Activated CD4-positive, alpha-beta memory T cell treated with anti-CD3 and anti-CD28 coated beads, Interleukin-2, amount 10 ng/mL, durations not matched to agents 7 days and 5 days (primary cell): ENCODE results near the gene DCUN1D3. TPM values are rescaled to one million over a fixed set of nuclear protein-coding genes. Genes with fewer than 3 reads are reported as not detected.

Experiments
- CTCF ChIA-PET: fragments of 350-600 bp; sonication (Branson Sonifier 250); formaldehyde crosslinking; loops from one replicate; lab custom pipeline; 2021; ENCODE audit warnings: antibody characterized with exemption, inconsistent platforms; lab: Charles Lee
- POLR2A ChIA-PET: fragments of 350-600 bp; sonication (Branson Sonifier 250); formaldehyde crosslinking; loops from one replicate; lab custom pipeline; 2021; ENCODE audit warnings: antibody characterized with exemption; lab: Charles Lee
- DNase-seq: peaks from one replicate; pipeline ENCODE4 v3.0.0-alpha.2; 2020
- H3K27ac Mint-ChIP-seq: one replicate; pipeline ENCODE4 v1.8.0; 2021; ENCODE audit warnings: mild to moderate bottlenecking, mixed read lengths
- H3K27me3 Mint-ChIP-seq: one replicate; pipeline ENCODE4 v1.8.0; 2021; ENCODE audit warnings: mixed read lengths
- H3K36me3 Mint-ChIP-seq: one replicate; pipeline ENCODE4 v1.8.0; 2021; ENCODE audit warnings: low read depth, mixed read lengths
- H3K4me1 Mint-ChIP-seq: one replicate; pipeline ENCODE4 v1.8.0; 2021; ENCODE audit warnings: mixed read lengths
- H3K4me3 Mint-ChIP-seq: one replicate; pipeline ENCODE4 v1.8.0; 2021; ENCODE audit warnings: mild to moderate bottlenecking, mixed read lengths
- H3K9me3 Mint-ChIP-seq: one replicate; pipeline ENCODE4 v1.8.0; 2021; ENCODE audit warnings: mixed read lengths
- total RNA-seq, 2 experiments: library from RNA; stranded (reverse); gene quantifications; one replicate each; pipeline ENCODE4 v1.2.3, GENCODE V29; 2021

Gene DCUN1D3
- total RNA-seq, 2 experiments from 2014 or later = 20.7 to 21.6 TPM

GRCh38 chr16:20916289-20916688 lies 16.1 kb upstream of the DCUN1D3 start:
- H3K27ac Mint-ChIP-seq = no peak overlapping the region
- CTCF ChIA-PET = interaction anchor here (0.9 kb wide), 1 partner anchor 66 kb away, joined by 3 read pairs; no protein-coding TSS in a partner anchor
- peaks cover 49% of the 10 kb centered on the region for H3K36me3 Mint-ChIP-seq
- peaks cover 2% of the 10 kb centered on the region for H3K9me3 Mint-ChIP-seq
- H3K27me3 Mint-ChIP-seq = no peaks in the 10 kb centered on the region
- H3K4me3 Mint-ChIP-seq = no peak overlapping the region
- H3K4me1 Mint-ChIP-seq = peaks cover 49% of the 10 kb centered on the region
- no peak for DNase-seq
- POLR2A ChIA-PET = interaction anchor here (1.1 kb wide), 1 partner anchor 11 kb away, joined by 3 read pairs; no protein-coding TSS in a partner anchor

GRCh38 chr16:20911361-20911760 lies 11.2 kb upstream of the DCUN1D3 start:
- Mint-ChIP-seq H3K27me3 (no peaks in the 10 kb centered on the region), H3K27ac (peak overlapping the region; percentile 84), H3K9me3 (no peaks in the 10 kb centered on the region), H3K4me3 (peak overlapping the region; percentile 0), H3K36me3 (peaks cover 46% of the 10 kb centered on the region), H3K4me1 (peaks cover 67% of the 10 kb centered on the region)
- ChIA-PET CTCF (interaction anchor here (1.1 to 2.6 kb wide), 7 partner anchors 8 to 37 kb away, joined by 3 to 8 read pairs (median 3); partner anchors contain the start of genes DCUN1D3 and LYRM1), POLR2A (interaction anchor here (0.8 to 7.8 kb wide), 9 partner anchors 11 to 105 kb away, joined by 3 to 76 read pairs (median 6); partner anchors contain the start of genes DCUN1D3, ERI2, LYRM1 and REXO5)
- no peak for DNase-seq

- peaks cover 46% of the 10 kb centered on the region for H3K36me3 Mint-ChIP-seq
- no peak for DNase-seq
- no peaks in the 10 kb centered on the region for H3K9me3 Mint-ChIP-seq
- H3K27ac Mint-ChIP-seq = peak overlapping the region; percentile 84
- H3K4me1 Mint-ChIP-seq = peaks cover 71% of the 10 kb centered on the region
- POLR2A ChIA-PET = interaction anchor here (0.8 to 7.8 kb wide), 9 partner anchors 10 to 104 kb away, joined by 3 to 76 read pairs (median 6); partner anchors contain the start of genes DCUN1D3, ERI2, LYRM1 and REXO5
- peak overlapping the region; percentile 0 for H3K4me3 Mint-ChIP-seq
- CTCF ChIA-PET = interaction anchor here (0.7 to 2.6 kb wide), 8 partner anchors 9 to 205 kb away, joined by 3 to 8 read pairs (median 3); partner anchors contain the start of genes DCUN1D3 and LYRM1
- H3K27me3 Mint-ChIP-seq = no peaks in the 10 kb centered on the region
Observed at GRCh38 chr16:20910781-20911321, 10.7 kb upstream of the DCUN1D3 start.

- H3K36me3 Mint-ChIP-seq = peaks cover 73% of the 10 kb centered on the region
- H3K4me3 Mint-ChIP-seq = no peak overlapping the region
- peaks cover 92% of the 10 kb centered on the region for H3K4me1 Mint-ChIP-seq
- peaks cover 3% of the 10 kb centered on the region for H3K9me3 Mint-ChIP-seq
- CTCF ChIA-PET = interaction anchor here (1.3 kb wide), 2 partner anchors 31 to 32 kb away, joined by 3 read pairs; no protein-coding TSS in a partner anchor
- POLR2A ChIA-PET = interaction anchor here (1.4 to 3.7 kb wide), 2 partner anchors 32 to 37 kb away, joined by 3 to 10 read pairs; no protein-coding TSS in a partner anchor
- DNase-seq = no peak
- no peaks in the 10 kb centered on the region for H3K27me3 Mint-ChIP-seq
- H3K27ac Mint-ChIP-seq = no peak overlapping the region
Observed at GRCh38 chr16:20906341-20907255, 6.4 kb upstream of the DCUN1D3 start.

GRCh38 chr16:20905576-20905975 lies 5.4 kb upstream of the DCUN1D3 start:
- ChIA-PET POLR2A (interaction anchor here (0.9 to 1.4 kb wide), 3 partner anchors 10 to 38 kb away, joined by 3 read pairs; no protein-coding TSS in a partner anchor), CTCF (no interaction called here)
- no peak overlapping the region for H3K4me3 Mint-ChIP-seq
- peaks cover 3% of the 10 kb centered on the region for H3K9me3 Mint-ChIP-seq
- H3K27me3 Mint-ChIP-seq = no peaks in the 10 kb centered on the region
- peaks cover 88% of the 10 kb centered on the region for H3K4me1 Mint-ChIP-seq
- H3K36me3 Mint-ChIP-seq = peaks cover 83% of the 10 kb centered on the region
- DNase-seq = no peak
- H3K27ac Mint-ChIP-seq = no peak overlapping the region

- peak; percentile 28 for DNase-seq
- peaks cover 3% of the 10 kb centered on the region for H3K9me3 Mint-ChIP-seq
- H3K27ac Mint-ChIP-seq = peak overlapping the region; percentile 82
- no peaks in the 10 kb centered on the region for H3K27me3 Mint-ChIP-seq
- peaks cover 78% of the 10 kb centered on the region for H3K4me1 Mint-ChIP-seq
- ChIA-PET POLR2A (interaction anchor here (0.9 to 7.5 kb wide), 6 partner anchors 11 to 163 kb away, joined by 3 to 113 read pairs (median 3); partner anchors contain the start of gene THUMPD1), CTCF (interaction anchor here (1.2 kb wide), 1 partner anchor 30 kb away, joined by 4 read pairs; no protein-coding TSS in a partner anchor)
- H3K4me3 Mint-ChIP-seq = peak overlapping the region; percentile 83
- H3K36me3 Mint-ChIP-seq = peaks cover 83% of the 10 kb centered on the region
Observed at GRCh38 chr16:20904507-20905081, 4.4 kb upstream of the DCUN1D3 start.

GRCh38 chr16:20903899-20904506 lies 3.8 kb upstream of the DCUN1D3 start:
- Mint-ChIP-seq H3K4me1 (peaks cover 78% of the 10 kb centered on the region), H3K9me3 (peaks cover 3% of the 10 kb centered on the region), H3K36me3 (peaks cover 78% of the 10 kb centered on the region), H3K4me3 (peak overlapping the region; percentile 83), H3K27me3 (no peaks in the 10 kb centered on the region), H3K27ac (peak overlapping the region; percentile 82)
- POLR2A ChIA-PET = interaction anchor here (0.7 to 7.5 kb wide), 9 partner anchors 7 to 163 kb away, joined by 3 to 113 read pairs (median 10); partner anchors contain the start of genes ERI2, REXO5 and THUMPD1
- CTCF ChIA-PET = interaction anchor here (0.6 to 1.5 kb wide), 3 partner anchors 30 to 56 kb away, joined by 3 to 5 read pairs (median 4); no protein-coding TSS in a partner anchor
- DNase-seq = no peak

GRCh38 chr16:20903116-20903898 lies 3.1 kb upstream of the DCUN1D3 start:
- Mint-ChIP-seq H3K4me3 (peak overlapping the region; percentile 83), H3K4me1 (peaks cover 78% of the 10 kb centered on the region), H3K27me3 (no peaks in the 10 kb centered on the region), H3K27ac (peak overlapping the region; percentile 82), H3K36me3 (peaks cover 79% of the 10 kb centered on the region), H3K9me3 (peaks cover 3% of the 10 kb centered on the region)
- no peak for DNase-seq
- CTCF ChIA-PET = interaction anchor here (0.6 to 1.5 kb wide), 2 partner anchors 29 to 55 kb away, joined by 3 to 5 read pairs; no protein-coding TSS in a partner anchor
- POLR2A ChIA-PET = interaction anchor here (0.7 to 7.5 kb wide), 10 partner anchors 8 to 97 kb away, joined by 3 to 113 read pairs (median 8); partner anchors contain the start of genes ERI2 and REXO5

- Mint-ChIP-seq H3K4me3 (peak overlapping the region; percentile 83), H3K9me3 (peaks cover 3% of the 10 kb centered on the region), H3K4me1 (peaks cover 79% of the 10 kb centered on the region), H3K27me3 (no peaks in the 10 kb centered on the region), H3K27ac (peak overlapping the region; percentile 93), H3K36me3 (peaks cover 80% of the 10 kb centered on the region)
- no peak for DNase-seq
- CTCF ChIA-PET = interaction anchor here (1.0 to 1.5 kb wide), 2 partner anchors 28 kb away, joined by 3 to 5 read pairs; no protein-coding TSS in a partner anchor
- POLR2A ChIA-PET = interaction anchor here (1.0 to 7.5 kb wide), 6 partner anchors 9 to 96 kb away, joined by 5 to 113 read pairs (median 16); partner anchors contain the start of genes ERI2 and REXO5
Observed at GRCh38 chr16:20902426-20902825, 2.3 kb upstream of the DCUN1D3 start.

GRCh38 chr16:20901436-20902112 lies 1.4 kb upstream of the DCUN1D3 start:
- Mint-ChIP-seq H3K27me3 (no peaks in the 10 kb centered on the region), H3K9me3 (peaks cover 3% of the 10 kb centered on the region), H3K27ac (peak overlapping the region; percentile 93), H3K4me1 (peaks cover 82% of the 10 kb centered on the region), H3K4me3 (peak overlapping the region; percentile 83), H3K36me3 (peaks cover 80% of the 10 kb centered on the region)
- POLR2A ChIA-PET = interaction anchor here (1.1 to 7.5 kb wide), 10 partner anchors 10 to 95 kb away, joined by 3 to 113 read pairs (median 12); partner anchors contain the start of genes ERI2 and REXO5
- DNase-seq = peak; percentile 36
- CTCF ChIA-PET = interaction anchor here (1.0 to 2.7 kb wide), 4 partner anchors 27 to 53 kb away, joined by 3 to 7 read pairs (median 3); no protein-coding TSS in a partner anchor
